K562 (cell line): ENCODE results near the gene RNF31. TPM values are rescaled to one million over a fixed set of nuclear protein-coding genes. Genes with fewer than 3 reads are reported as not detected.

Source experiments
- ATF7 ChIP-seq: fragments of 450-650 bp; IDR thresholded peaks from 2 replicates; pipeline ENCODE4 v1.7.1; 2014; ENCODE audit warnings: mild to moderate bottlenecking, moderate library complexity
- CREBBP ChIP-seq: IDR thresholded peaks from one replicate; pipeline ENCODE4 v1.6.1; 2012; ENCODE audit warnings: low read depth, mild to moderate bottlenecking, control low read depth, inconsistent platforms, low read length
- EZH2 ChIP-seq: IDR thresholded peaks from 2 replicates; pipeline ENCODE4 v1.6.1; 2012; ENCODE audit warnings: low read depth, mild to moderate bottlenecking, inconsistent platforms, low read length, borderline replicate concordance
- KDM1A ChIP-seq, 2 experiments: fragments of 450-650 bp; IDR thresholded peaks; 2 replicates each; pipeline ENCODE4 v1.6.1; 2016; ENCODE audit warnings: mild to moderate bottlenecking in 2 of 2
- MED1 ChIP-seq: sonication (generic); formaldehyde crosslinking; IDR thresholded peaks from 2 replicates; pipeline ENCODE4 v1.8.1; 2023; ENCODE audit warnings: missing genetic modification reagents, borderline replicate concordance
- POLR3G ChIP-seq: IDR thresholded peaks from 2 replicates; pipeline ENCODE4 v1.6.1; 2011; ENCODE audit not compliant: insufficient read length, insufficient replicate concordance; ENCODE audit errors: extremely low read depth
- PURB ChIP-seq: sonication (generic); formaldehyde crosslinking; IDR thresholded peaks from 2 replicates; pipeline ENCODE4 v1.9.0; 2021; ENCODE audit warnings: low read depth, mild to moderate bottlenecking, missing genetic modification reagents
- SMARCB1 ChIP-seq: IDR thresholded peaks from 2 replicates; pipeline ENCODE4 v1.6.1; 2011; ENCODE audit warnings: improper control_type of control experiment, low read depth; ENCODE audit not compliant: insufficient read length
- STAG1 ChIP-seq: sonication (generic); formaldehyde crosslinking; IDR thresholded peaks from 2 replicates; pipeline ENCODE4 v1.5.0; 2020; ENCODE audit warnings: missing genetic modification reagents, borderline replicate concordance
- TCF7 ChIP-seq: sonication (generic); IDR thresholded peaks from 2 replicates; pipeline ENCODE4 v1.6.1; 2016; ENCODE audit warnings: antibody characterized with exemption, borderline replicate concordance
- ZNF175 ChIP-seq: fragments of 200-800 bp; sonication (Bioruptor generic); IDR thresholded peaks from 2 replicates; pipeline ENCODE4 v1.6.1; 2016; ENCODE audit warnings: low read depth, mild to moderate bottlenecking, missing genetic modification characterization, missing compliant biosample characterization
- ZNF184 ChIP-seq: sonication (generic); formaldehyde crosslinking; IDR thresholded peaks from 2 replicates; pipeline ENCODE4 v1.5.0; 2020; ENCODE audit warnings: missing genetic modification reagents
- ZNF41 ChIP-seq: fragments of 250-450 bp; sonication (Bioruptor Pico); conservative IDR thresholded peaks from 2 replicates; pipeline ENCODE4 v1.4.0; 2020; ENCODE audit warnings: mild to moderate bottlenecking
- polyA plus RNA-seq, 8 experiments: library from polyadenylated mRNA; depleted of rRNA in 4 of 8; stranded (reverse) in 5 of 8; unstranded in 3 of 8; fragments of >200 nt; fragmentation: Nextera tagmentation in 2 of 8; fragmentation: Illumina TruSeq in 1 of 8; extraction: Ambion mirVana in 2 of 8; extraction: Trizol in 1 of 8; gene quantifications; 2 replicates each; pipeline versions ENCODE4 v1.2.1 to v1.2.3, GENCODE V29; 2011 to 2014; ENCODE audit warnings: inconsistent platforms in 1 of 8, missing spikeins in 1 of 8
- total RNA-seq, 7 experiments: library from RNA; depleted of rRNA in 6 of 7; stranded (reverse); fragments of >200 nt in 6 of 7; fragmentation: Illumina TruSeq in 2 of 7; extraction: Trizol in 2 of 7; gene quantifications; 2 replicates each; pipeline versions ENCODE4 v1.2.1 to v1.2.3, GENCODE V29; 2011 to 2021; ENCODE audit warnings: low replicate concordance in 1 of 7
- TF ChIP-seq, protein P1 (sequence below): fragments of 250-450 bp; sonication (Bioruptor Pico); IDR thresholded peaks from 2 replicates; pipeline ENCODE4 v1.8.0; 2021; ENCODE audit warnings: moderate library complexity, mild to moderate bottlenecking, inconsistent platforms
- TF ChIP-seq, protein P2 (sequence below): fragments of 200-600 bp; sonication (generic); IDR thresholded peaks from one replicate; pipeline ENCODE4 v1.6.1; 2012; ENCODE audit warnings: mild to moderate bottlenecking, low read depth, low read length, inconsistent platforms
- TF ChIP-seq, protein P3 (sequence below): sonication (generic); formaldehyde crosslinking; IDR thresholded peaks from 2 replicates; pipeline ENCODE4 v1.8.0; 2022; ENCODE audit warnings: missing genetic modification reagents, mild to moderate bottlenecking, borderline replicate concordance

RNF31 gene
- total and polyA plus RNA-seq, 9 of the 15 experiments (the other 6 are each of a cell fraction or from before 2014, with no cell fraction given): 3.1 to 47.6 (median 19.1) TPM

DNA sequence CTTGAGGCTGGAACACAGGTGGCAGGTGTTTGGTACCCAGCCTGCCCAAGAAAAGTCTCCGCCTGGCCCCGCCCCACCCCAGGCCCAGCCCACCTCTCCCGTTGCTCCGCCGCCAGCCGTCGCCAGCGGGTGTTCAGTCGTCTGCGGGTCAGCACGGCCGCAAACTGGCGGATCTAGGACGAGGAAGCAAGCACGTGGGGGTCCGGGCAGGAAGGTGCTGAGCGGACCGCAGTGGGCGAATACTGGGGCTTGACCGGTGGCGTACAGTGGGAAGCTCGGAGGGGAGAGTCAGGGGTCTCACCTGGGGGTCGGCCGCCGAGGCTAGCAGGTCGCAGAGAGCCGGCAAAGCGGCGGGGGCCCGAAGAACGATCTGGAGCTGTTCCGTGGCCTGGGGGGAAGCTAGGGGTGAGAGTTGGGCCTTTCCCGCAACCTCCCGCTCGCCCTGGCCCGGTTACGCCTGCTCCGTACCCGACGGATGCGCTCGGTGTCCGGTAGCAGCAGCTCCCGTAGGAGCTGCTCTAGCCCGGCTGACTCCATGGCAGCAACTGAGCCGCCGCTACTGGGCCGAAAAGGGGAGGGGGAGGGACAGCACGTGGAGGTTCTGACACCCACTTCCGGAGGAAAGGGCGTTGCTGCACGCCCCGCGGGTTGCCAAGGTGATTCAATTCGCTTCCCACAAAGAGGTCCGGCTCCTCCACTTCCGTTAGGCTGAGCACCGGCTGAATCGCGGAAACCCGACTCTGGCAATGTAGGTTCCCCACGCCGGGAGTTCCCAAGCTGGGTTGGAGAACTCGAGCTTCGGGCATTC, 41.2 kb downstream of the RNF31 start, which contains the start of gene IPO4 (continued):
- TF ChIP-seq, protein P1, sequence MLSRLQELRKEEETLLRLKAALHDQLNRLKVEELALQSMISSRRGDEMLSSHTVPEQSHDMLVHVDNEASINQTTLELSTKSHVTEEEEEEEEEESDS (CRISPR knock-in tag): no peak
- no peak for TF ChIP-seq CREBBP
- TF ChIP-seq EZH2: no peak
- no peak for TF ChIP-seq POLR3G
- TF ChIP-seq ATF7: peak; percentile 74
- no peak for TF ChIP-seq TCF7
- TF ChIP-seq ZNF175 (CRISPR knock-in tag): no peak
- TF ChIP-seq, protein P2, sequence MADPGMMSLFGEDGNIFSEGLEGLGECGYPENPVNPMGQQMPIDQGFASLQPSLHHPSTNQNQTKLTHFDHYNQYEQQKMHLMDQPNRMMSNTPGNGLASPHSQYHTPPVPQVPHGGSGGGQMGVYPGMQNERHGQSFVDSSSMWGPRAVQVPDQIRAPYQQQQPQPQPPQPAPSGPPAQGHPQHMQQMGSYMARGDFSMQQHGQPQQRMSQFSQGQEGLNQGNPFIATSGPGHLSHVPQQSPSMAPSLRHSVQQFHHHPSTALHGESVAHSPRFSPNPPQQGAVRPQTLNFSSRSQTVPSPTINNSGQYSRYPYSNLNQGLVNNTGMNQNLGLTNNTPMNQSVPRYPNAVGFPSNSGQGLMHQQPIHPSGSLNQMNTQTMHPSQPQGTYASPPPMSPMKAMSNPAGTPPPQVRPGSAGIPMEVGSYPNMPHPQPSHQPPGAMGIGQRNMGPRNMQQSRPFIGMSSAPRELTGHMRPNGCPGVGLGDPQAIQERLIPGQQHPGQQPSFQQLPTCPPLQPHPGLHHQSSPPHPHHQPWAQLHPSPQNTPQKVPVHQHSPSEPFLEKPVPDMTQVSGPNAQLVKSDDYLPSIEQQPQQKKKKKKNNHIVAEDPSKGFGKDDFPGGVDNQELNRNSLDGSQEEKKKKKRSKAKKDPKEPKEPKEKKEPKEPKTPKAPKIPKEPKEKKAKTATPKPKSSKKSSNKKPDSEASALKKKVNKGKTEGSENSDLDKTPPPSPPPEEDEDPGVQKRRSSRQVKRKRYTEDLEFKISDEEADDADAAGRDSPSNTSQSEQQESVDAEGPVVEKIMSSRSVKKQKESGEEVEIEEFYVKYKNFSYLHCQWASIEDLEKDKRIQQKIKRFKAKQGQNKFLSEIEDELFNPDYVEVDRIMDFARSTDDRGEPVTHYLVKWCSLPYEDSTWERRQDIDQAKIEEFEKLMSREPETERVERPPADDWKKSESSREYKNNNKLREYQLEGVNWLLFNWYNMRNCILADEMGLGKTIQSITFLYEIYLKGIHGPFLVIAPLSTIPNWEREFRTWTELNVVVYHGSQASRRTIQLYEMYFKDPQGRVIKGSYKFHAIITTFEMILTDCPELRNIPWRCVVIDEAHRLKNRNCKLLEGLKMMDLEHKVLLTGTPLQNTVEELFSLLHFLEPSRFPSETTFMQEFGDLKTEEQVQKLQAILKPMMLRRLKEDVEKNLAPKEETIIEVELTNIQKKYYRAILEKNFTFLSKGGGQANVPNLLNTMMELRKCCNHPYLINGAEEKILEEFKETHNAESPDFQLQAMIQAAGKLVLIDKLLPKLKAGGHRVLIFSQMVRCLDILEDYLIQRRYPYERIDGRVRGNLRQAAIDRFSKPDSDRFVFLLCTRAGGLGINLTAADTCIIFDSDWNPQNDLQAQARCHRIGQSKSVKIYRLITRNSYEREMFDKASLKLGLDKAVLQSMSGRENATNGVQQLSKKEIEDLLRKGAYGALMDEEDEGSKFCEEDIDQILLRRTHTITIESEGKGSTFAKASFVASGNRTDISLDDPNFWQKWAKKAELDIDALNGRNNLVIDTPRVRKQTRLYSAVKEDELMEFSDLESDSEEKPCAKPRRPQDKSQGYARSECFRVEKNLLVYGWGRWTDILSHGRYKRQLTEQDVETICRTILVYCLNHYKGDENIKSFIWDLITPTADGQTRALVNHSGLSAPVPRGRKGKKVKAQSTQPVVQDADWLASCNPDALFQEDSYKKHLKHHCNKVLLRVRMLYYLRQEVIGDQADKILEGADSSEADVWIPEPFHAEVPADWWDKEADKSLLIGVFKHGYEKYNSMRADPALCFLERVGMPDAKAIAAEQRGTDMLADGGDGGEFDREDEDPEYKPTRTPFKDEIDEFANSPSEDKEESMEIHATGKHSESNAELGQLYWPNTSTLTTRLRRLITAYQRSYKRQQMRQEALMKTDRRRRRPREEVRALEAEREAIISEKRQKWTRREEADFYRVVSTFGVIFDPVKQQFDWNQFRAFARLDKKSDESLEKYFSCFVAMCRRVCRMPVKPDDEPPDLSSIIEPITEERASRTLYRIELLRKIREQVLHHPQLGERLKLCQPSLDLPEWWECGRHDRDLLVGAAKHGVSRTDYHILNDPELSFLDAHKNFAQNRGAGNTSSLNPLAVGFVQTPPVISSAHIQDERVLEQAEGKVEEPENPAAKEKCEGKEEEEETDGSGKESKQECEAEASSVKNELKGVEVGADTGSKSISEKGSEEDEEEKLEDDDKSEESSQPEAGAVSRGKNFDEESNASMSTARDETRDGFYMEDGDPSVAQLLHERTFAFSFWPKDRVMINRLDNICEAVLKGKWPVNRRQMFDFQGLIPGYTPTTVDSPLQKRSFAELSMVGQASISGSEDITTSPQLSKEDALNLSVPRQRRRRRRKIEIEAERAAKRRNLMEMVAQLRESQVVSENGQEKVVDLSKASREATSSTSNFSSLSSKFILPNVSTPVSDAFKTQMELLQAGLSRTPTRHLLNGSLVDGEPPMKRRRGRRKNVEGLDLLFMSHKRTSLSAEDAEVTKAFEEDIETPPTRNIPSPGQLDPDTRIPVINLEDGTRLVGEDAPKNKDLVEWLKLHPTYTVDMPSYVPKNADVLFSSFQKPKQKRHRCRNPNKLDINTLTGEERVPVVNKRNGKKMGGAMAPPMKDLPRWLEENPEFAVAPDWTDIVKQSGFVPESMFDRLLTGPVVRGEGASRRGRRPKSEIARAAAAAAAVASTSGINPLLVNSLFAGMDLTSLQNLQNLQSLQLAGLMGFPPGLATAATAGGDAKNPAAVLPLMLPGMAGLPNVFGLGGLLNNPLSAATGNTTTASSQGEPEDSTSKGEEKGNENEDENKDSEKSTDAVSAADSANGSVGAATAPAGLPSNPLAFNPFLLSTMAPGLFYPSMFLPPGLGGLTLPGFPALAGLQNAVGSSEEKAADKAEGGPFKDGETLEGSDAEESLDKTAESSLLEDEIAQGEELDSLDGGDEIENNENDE: no peak
- TF ChIP-seq PURB: no peak
- no peak for TF ChIP-seq STAG1 (CRISPR knock-in tag)
- TF ChIP-seq, protein P3, sequence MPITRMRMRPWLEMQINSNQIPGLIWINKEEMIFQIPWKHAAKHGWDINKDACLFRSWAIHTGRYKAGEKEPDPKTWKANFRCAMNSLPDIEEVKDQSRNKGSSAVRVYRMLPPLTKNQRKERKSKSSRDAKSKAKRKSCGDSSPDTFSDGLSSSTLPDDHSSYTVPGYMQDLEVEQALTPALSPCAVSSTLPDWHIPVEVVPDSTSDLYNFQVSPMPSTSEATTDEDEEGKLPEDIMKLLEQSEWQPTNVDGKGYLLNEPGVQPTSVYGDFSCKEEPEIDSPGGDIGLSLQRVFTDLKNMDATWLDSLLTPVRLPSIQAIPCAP (CRISPR knock-in tag): no peak
- TF ChIP-seq MED1 (CRISPR knock-in tag): no peak
- TF ChIP-seq ZNF41 (CRISPR knock-in tag): no peak
- no peak for TF ChIP-seq ZNF184
- TF ChIP-seq SMARCB1: no peak
- TF ChIP-seq KDM1A (IDR thresholded peaks at IDR 0.05): peak in 1 of 2 experiments; percentile 66; a peak in 1 of 4 replicates
